ENCODE results near the gene UGT1A1. TPM values are rescaled to one million over a fixed set of nuclear protein-coding genes. Genes with fewer than 3 reads are reported as not detected.

Gene UGT1A1
- total and polyA plus RNA-seq, 9 of the 15 experiments (the other 6 are each of a cell fraction or from before 2014, with no cell fraction given): not detected

DNA sequence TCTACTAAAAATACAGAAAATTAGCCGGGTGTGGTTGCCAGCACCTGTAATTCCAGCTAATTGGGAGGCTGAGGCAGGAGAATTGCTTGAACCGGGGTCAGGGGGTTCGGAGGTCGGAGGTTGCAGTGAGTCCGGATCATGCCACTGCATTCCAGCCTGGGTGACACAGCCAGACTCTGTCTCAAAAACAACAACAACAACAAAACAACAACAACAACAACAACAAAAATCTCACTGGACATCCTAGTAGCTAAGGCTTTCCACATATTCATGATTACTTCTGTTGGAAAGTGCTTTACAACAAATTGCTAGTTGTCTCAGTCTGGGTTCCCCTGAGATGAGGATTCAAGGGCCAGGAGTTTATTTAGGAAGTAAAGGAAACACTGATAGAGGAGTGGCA, 13.8 kb downstream of the UGT1A1 start:
- no peaks in the 10 kb centered on the region for H4K20me1 ChIP-seq (replicated peaks; ENCODE audit: control insufficient read depth, insufficient read depth, low read length)
- CTCF ChIA-PET (ENCODE audit: low intra/inter-chr PET ratio): no interaction called here
- H3K4me3 ChIP-seq: no peak overlapping the region
- 5% methylated on average over 4 of the region's 5 CpGs for WGBS (ENCODE audit: insufficient coverage, low coverage, missing lambda C conversion rate)
- H3K9ac ChIP-seq (ENCODE audit: insufficient read depth in 1 of 2, low read depth in 2 of 2, low read length in 2 of 2): no peak overlapping the region
- ATAC-seq (no peak), DNase-seq (ENCODE audit: extremely low read depth in 1 of 4, low spot score in 3 of 4) (no peak), FAIRE-seq (no peak)
- H2AFZ ChIP-seq (ENCODE audit: low read depth, low read length): no peak overlapping the region
- POLR2A ChIA-PET: no interaction called here
- no peaks in the 10 kb centered on the region for H3K9me1 ChIP-seq (ENCODE audit: control insufficient read depth, insufficient read depth, low read length)
- intact Hi-C loops (cut with micrococcal nuclease): no loop called here
- H3K79me2 ChIP-seq (ENCODE audit: control insufficient read depth, insufficient read depth, low read length): no peaks in the 10 kb centered on the region
- H3K27me3 ChIP-seq (ENCODE audit: control insufficient read depth in 2 of 2, insufficient read depth in 2 of 2, low read length in 2 of 2): peaks cover 0 to 13% of the 10 kb centered on the region in 2 experiments; a peak in 2 of 5 replicates
- H3K9me3 ChIP-seq (replicated peaks; ENCODE audit: control insufficient read depth, insufficient read depth, low read depth, low read length): no peaks in the 10 kb centered on the region
- in situ Hi-C loops (cut with MboI): no loop called here
- no TSS peak for BruUV-seq (replicated peaks)
- TF ChIP-seq ZNF76 (CRISPR knock-in tag; IDR thresholded peaks at IDR 0.05; ENCODE audit: borderline replicate concordance) (no peak), PTBP1 (IDR thresholded peaks at IDR 0.05; ENCODE audit: low read depth, low read length) (no peak), PHB (CRISPR knock-in tag; IDR thresholded peaks at IDR 0.05) (no peak), ZNF785 (CRISPR knock-in tag; IDR thresholded peaks at IDR 0.05) (no peak), NR2C1 (IDR thresholded peaks at IDR 0.05) (no peak), NR2C1 (tag; IDR thresholded peaks at IDR 0.05) (no peak), PHF20 (IDR thresholded peaks at IDR 0.05; ENCODE audit: partially characterized antibody) (no peak), MBD1 (CRISPR knock-in tag; IDR thresholded peaks at IDR 0.05) (no peak)
- TF ChIP-seq, protein P1, sequence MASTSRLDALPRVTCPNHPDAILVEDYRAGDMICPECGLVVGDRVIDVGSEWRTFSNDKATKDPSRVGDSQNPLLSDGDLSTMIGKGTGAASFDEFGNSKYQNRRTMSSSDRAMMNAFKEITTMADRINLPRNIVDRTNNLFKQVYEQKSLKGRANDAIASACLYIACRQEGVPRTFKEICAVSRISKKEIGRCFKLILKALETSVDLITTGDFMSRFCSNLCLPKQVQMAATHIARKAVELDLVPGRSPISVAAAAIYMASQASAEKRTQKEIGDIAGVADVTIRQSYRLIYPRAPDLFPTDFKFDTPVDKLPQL (IDR thresholded peaks at IDR 0.05; ENCODE audit: extremely low read depth, insufficient read length): no peak
- TF ChIP-seq, protein P2, sequence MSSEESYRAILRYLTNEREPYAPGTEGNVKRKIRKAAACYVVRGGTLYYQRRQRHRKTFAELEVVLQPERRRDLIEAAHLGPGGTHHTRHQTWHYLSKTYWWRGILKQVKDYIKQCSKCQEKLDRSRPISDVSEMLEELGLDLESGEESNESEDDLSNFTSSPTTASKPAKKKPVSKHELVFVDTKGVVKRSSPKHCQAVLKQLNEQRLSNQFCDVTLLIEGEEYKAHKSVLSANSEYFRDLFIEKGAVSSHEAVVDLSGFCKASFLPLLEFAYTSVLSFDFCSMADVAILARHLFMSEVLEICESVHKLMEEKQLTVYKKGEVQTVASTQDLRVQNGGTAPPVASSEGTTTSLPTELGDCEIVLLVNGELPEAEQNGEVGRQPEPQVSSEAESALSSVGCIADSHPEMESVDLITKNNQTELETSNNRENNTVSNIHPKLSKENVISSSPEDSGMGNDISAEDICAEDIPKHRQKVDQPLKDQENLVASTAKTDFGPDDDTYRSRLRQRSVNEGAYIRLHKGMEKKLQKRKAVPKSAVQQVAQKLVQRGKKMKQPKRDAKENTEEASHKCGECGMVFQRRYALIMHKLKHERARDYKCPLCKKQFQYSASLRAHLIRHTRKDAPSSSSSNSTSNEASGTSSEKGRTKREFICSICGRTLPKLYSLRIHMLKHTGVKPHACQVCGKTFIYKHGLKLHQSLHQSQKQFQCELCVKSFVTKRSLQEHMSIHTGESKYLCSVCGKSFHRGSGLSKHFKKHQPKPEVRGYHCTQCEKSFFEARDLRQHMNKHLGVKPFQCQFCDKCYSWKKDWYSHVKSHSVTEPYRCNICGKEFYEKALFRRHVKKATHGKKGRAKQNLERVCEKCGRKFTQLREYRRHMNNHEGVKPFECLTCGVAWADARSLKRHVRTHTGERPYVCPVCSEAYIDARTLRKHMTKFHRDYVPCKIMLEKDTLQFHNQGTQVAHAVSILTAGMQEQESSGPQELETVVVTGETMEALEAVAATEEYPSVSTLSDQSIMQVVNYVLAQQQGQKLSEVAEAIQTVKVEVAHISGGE (CRISPR knock-in tag; IDR thresholded peaks at IDR 0.05): no peak
- H3K27ac ChIP-seq (ENCODE audit: extremely low read depth, low read depth, low read length): no peak overlapping the region
- H3K36me3 ChIP-seq (ENCODE audit: control insufficient read depth, insufficient read depth, low read length): no peaks in the 10 kb centered on the region
- no peak overlapping the region for H3K4me2 ChIP-seq (ENCODE audit: insufficient read depth, low read length)
- no peaks in the 10 kb centered on the region for H3K4me1 ChIP-seq (replicated peaks in 1 of 2; ENCODE audit: control insufficient read depth in 2 of 2, insufficient read depth in 2 of 2, low read length in 2 of 2)
